ENCODE data around the gene ATG4B. TPM values are rescaled to one million over a fixed set of nuclear protein-coding genes. Genes with fewer than 3 reads are reported as not detected.

Gene ATG4B
- total and polyA plus RNA-seq, 9 of the 15 experiments (the other 6 are each of a cell fraction or from before 2014, with no cell fraction given): 5.9 to 58.8 (median 35.6) TPM

DNA sequence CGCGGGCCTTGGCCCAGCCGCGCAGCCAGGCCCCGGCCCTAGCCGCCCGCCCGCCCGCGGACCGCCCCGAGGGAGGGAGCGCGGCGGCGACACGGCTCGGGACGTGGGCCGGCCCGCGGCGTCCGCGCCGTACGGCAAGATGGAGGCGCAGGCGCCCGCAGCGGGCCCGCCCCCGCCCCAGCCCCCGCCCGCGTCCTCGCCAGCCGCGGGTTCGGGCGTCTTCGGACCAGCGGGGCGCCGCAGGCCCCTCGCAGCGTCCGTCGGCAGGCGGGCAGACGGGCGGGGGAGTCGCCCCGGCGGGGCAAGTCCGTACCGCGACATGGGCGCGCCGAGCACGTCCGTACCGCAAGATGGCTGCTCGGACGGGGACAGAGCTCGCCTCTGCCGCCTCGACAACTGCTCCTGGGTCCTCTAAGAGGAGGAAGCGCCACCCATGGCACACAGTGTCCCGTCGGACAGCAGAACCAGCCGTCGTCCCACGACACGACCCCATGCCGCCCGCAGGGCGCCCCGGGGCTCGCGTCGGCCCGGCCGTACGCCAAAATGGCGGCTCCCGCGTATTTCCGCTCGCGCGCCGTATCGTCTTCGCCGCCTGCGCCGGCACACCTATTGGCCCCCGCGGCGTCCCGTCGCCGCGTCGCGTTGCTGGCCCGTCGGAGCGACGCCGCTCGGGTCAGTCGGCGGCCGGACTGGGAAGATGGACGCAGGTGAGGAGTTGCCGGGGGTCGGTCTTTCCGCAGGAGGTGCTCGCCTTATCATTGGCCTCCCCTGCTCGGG lies at the start of gene ATG4B, which contains the start of gene THAP4 (continued):
- TF ChIP-seq, protein P1, sequence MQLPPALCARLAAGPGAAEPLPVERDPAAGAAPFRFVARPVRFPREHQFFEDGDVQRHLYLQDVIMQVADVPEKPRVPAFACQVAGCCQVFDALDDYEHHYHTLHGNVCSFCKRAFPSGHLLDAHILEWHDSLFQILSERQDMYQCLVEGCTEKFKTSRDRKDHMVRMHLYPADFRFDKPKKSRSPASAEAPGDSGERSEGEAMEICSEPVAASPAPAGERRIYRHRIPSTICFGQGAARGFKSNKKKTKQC (CRISPR knock-in tag; IDR thresholded peaks at IDR 0.05): peak; percentile 55; the same call in 1 of the 2 replicates
- peak; percentile 50 for TF ChIP-seq FOSL1 (tag; conservative IDR thresholded peaks at IDR 0.05)
- no peak for TF ChIP-seq NFIX (CRISPR knock-in tag; IDR thresholded peaks at IDR 0.05; ENCODE audit: low read depth)
- TF ChIP-seq EGR1 (conservative IDR thresholded peaks at IDR 0.05): peak; percentile 38
- TF ChIP-seq DMBX1 (CRISPR knock-in tag; IDR thresholded peaks at IDR 0.05; ENCODE audit: borderline replicate concordance): peak; percentile 53; the same call in 1 of the 2 replicates
- TF ChIP-seq PHF8 (IDR thresholded peaks at IDR 0.05; ENCODE audit: borderline replicate concordance, low read length): peak; percentile 79; the same call in 1 of the 2 replicates
- no peak for TF ChIP-seq ZNF41 (CRISPR knock-in tag; conservative IDR thresholded peaks at IDR 0.05)
- TF ChIP-seq, protein P2, sequence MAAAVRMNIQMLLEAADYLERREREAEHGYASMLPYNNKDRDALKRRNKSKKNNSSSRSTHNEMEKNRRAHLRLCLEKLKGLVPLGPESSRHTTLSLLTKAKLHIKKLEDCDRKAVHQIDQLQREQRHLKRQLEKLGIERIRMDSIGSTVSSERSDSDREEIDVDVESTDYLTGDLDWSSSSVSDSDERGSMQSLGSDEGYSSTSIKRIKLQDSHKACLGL (CRISPR knock-in tag; IDR thresholded peaks at IDR 0.05; ENCODE audit: borderline replicate concordance, poor library complexity, severe bottlenecking): no peak
- no peak for TF ChIP-seq KLF6 (CRISPR knock-in tag; IDR thresholded peaks at IDR 0.05; ENCODE audit: borderline replicate concordance)
- no peak for TF ChIP-seq KLF10 (CRISPR knock-in tag; IDR thresholded peaks at IDR 0.05)
- TF ChIP-seq, protein P3, sequence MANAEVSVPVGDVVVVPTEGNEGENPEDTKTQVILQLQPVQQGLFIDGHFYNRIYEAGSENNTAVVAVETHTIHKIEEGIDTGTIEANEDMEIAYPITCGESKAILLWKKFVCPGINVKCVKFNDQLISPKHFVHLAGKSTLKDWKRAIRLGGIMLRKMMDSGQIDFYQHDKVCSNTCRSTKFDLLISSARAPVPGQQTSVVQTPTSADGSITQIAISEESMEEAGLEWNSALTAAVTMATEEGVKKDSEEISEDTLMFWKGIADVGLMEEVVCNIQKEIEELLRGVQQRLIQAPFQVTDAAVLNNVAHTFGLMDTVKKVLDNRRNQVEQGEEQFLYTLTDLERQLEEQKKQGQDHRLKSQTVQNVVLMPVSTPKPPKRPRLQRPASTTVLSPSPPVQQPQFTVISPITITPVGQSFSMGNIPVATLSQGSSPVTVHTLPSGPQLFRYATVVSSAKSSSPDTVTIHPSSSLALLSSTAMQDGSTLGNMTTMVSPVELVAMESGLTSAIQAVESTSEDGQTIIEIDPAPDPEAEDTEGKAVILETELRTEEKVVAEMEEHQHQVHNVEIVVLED (CRISPR knock-in tag; IDR thresholded peaks at IDR 0.05): peak; percentile 95
- no peak for TF ChIP-seq ZNF586 (CRISPR knock-in tag; conservative IDR thresholded peaks at IDR 0.05)
- TF ChIP-seq ZNF507 (tag; conservative IDR thresholded peaks at IDR 0.05): no peak
- no peak for TF ChIP-seq ELF4 (CRISPR knock-in tag; IDR thresholded peaks at IDR 0.05)
- TF ChIP-seq, protein P4, sequence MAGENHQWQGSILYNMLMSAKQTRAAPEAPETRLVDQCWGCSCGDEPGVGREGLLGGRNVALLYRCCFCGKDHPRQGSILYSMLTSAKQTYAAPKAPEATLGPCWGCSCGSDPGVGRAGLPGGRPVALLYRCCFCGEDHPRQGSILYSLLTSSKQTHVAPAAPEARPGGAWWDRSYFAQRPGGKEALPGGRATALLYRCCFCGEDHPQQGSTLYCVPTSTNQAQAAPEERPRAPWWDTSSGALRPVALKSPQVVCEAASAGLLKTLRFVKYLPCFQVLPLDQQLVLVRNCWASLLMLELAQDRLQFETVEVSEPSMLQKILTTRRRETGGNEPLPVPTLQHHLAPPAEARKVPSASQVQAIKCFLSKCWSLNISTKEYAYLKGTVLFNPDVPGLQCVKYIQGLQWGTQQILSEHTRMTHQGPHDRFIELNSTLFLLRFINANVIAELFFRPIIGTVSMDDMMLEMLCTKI (IDR thresholded peaks at IDR 0.05; ENCODE audit: partially characterized antibody): no peak
- TF ChIP-seq PCBP2 (IDR thresholded peaks at IDR 0.05; ENCODE audit: low read depth, low read length, poor library complexity, severe bottlenecking): no peak
- no peak for TF ChIP-seq ZBED1 (IDR thresholded peaks at IDR 0.05)
- no peak for TF ChIP-seq MIER1 (IDR thresholded peaks at IDR 0.05; ENCODE audit: low read depth)
- no peak for TF ChIP-seq ZNF551 (CRISPR knock-in tag; IDR thresholded peaks at IDR 0.05)
- no peak for TF ChIP-seq ZC3H8 (IDR thresholded peaks at IDR 0.05)
- TF ChIP-seq BRF1 (IDR thresholded peaks at IDR 0.05; ENCODE audit: borderline replicate concordance, extremely low read depth, insufficient read length): no peak
- TF ChIP-seq SREBF1 (IDR thresholded peaks at IDR 0.05; ENCODE audit: borderline replicate concordance, low read depth, low read length): no peak
- TF ChIP-seq KAT2B (IDR thresholded peaks at IDR 0.05; ENCODE audit: low read depth, low read length): no peak
- TF ChIP-seq U2AF1 (optimal IDR thresholded peaks at IDR 0.05; ENCODE audit: low read depth, low read length): peak; percentile 49
- no peak for TF ChIP-seq FOXK1 (CRISPR knock-in tag; IDR thresholded peaks at IDR 0.05; ENCODE audit: borderline replicate concordance)
- TF ChIP-seq DDX20 (tag; IDR thresholded peaks at IDR 0.05; ENCODE audit: low read depth): no peak
